Skin of body (tissue), 2 donors: ENCODE results near the gene ITPK1. TPM values are rescaled to one million over a fixed set of nuclear protein-coding genes. Genes with fewer than 3 reads are reported as not detected.

Source experiments
- DNase-seq: peaks from one replicate; lab custom pipeline; 2025; lab: John Stamatoyannopoulos, UW
- total RNA-seq: library from RNA; depleted of rRNA; stranded (reverse); fragments of >200 nt; gene quantifications from one replicate; pipeline ENCODE4 v1.2.3, GENCODE V29; 2014

ITPK1 gene
- total RNA-seq, 1 donor from 2014 or later, result 7.6 TPM

DNA sequence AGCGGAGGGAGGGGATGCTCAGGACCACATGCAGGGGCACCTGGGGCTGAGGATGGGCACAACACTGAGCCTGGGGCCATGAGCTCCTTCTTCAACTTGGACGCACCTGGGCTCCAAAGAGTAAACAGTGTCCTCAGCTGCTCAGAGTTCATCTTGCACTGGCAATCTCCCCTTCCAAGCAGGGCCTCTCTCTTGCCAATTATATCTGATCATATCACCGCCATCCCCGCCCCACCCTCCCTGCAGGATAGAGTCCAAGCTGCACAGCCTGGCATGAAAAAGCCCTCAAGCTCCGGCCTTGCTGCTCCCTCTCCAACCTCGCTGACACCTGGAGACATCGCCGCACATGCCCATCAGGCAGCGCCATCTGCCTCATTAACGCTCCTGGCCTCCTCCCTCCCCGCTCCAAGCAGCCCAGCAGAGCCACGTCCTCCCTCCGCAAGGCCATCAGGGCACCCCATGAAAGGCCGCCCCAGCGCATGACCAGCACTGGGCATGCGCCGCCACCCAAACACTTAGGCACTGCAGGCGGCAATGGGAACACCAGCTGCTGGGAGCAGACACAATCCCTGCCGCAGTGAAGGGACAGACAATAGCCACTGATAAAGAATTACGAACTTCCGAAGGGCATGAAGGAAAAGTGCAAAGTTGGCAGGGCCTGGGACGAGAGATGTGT is 103.9 kb downstream of the ITPK1 start:
- DNase-seq, result no peak

- DNase-seq, result no peak
These were observed 104.6 kb downstream of the ITPK1 start for GRCh38 chr14:93011141-93011529.

DNA sequence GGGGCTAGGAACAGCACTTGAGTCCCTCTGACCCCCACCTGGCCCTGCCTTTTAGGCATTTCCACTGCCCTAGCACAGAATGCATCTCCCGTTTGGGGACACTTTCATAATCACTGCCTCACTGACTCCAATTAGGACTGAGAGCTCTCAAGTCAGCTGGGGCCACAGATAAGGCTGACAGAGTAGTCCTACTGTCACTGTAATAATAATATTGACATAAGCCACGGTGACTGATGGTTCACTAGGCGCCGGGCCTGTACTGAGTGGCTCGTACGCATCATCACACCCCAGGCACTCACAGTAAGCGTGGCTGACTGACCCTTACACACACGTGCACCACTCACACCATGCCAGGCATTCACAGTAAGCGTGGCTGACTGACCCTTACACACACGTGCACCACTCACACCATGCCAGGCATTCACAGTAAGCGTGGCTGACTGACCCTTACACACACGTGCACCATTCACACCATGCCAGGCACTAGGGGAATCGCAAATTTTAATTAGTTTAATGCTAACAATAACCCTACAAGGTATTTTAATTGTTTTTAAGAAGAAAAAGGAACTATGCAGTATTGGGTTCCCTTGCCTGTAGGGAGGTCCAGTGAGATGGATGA is 105.1 kb downstream of the ITPK1 start:
- DNase-seq, result no peak

- no peak for DNase-seq
These were observed 105.6 kb downstream of the ITPK1 start for GRCh38 chr14:93010130-93010499.

DNA sequence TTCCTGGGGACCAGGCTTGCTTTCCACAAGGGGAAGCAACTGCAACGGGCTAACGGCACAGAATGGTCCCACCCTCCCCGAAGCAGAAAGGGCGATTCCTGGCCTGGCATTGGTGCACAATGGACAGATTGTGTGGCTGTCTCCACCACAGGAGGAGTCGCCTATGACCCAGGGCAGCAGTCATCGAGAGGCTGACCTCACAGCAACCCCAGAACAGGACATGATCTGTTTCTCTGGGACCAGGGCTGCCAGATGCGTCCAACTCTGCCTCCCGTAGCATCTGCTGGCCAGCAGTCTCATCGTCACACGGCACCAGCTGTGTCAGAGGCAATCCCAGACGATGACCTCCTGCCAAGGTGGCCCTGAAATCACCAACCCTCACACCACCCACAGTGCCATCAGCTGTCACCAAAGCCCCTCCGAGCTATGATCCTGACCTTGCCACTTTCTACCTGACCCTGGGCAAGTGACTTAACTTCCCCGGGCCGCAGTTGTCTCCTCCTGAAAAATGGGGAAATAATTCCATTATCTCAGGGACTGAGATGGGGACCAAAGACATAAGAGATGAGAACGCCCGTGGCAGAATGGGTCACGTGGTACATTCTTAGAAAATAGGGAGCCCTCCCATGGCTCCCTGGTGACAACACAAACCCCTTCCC is 106.1 kb downstream of the ITPK1 start:
- DNase-seq, result peak; percentile 23

- no peak for DNase-seq
These were observed 107.3 kb downstream of the ITPK1 start for GRCh38 chr14:93008381-93008780.

DNA sequence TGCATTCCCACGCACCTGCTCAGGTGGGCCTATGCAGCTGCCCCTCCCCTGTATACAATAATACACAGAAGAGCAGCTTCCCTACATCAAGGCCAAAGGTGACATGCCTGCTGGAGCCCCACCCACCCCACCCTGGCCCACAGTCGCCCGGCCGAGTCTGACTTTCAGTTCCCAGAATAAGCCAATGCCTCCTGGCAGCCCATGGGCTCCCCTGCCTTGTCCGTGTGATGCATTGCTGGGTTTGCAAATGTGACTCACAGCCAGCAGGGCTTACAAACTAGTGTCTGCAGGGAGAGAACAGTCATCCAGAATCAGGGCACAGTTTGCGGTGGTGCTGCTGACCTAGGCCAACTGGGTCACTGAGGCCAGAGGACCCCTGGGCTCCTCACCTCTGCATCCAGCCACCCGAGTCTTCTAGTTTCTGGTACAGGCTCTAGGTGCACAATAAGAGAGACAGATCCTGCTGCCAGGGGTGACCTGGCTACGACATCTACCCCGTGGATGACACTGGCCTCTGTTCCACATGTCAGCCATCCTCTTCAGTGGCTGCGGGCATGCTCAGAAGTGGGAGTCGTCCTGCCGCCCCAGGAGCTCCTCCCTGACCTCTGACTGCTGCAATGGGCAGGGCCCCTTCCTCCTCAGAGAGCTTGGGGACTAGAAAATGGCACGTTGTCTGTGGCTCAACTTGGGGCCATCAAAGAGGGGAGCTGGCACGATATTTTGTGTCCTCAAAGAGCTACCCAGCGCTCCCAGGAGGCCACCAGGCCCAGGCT is 108.3 kb downstream of the ITPK1 start:
- no peak for DNase-seq

GRCh38 chr14:93006567-93007051 is 109.1 kb downstream of the ITPK1 start:
- no peak for DNase-seq

DNA sequence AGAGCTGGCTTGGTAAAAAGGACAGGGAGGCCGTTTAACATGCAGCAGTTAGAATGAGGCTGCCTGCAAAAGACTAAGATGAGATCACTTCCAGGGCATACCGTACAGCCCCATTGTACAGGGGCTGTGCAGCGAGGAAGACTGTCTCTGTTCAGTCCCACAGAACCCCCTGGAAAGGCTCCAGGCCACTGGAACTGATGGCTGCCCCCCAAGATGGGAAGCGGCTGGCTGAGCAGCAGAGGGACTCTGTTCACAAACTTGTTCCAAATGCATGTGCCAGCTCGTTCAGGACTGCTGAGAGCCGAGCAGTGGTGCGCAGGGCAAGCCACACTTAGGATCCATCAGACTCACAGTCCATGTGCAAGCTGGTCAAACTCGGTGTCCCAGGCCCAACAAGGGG is 109.9 kb downstream of the ITPK1 start:
- no peak for DNase-seq

- no peak for DNase-seq
These were observed 110.5 kb downstream of the ITPK1 start for GRCh38 chr14:93005135-93005813.

- DNase-seq, result no peak
These were observed 111.0 kb downstream of the ITPK1 start for GRCh38 chr14:93004699-93005082.

DNA sequence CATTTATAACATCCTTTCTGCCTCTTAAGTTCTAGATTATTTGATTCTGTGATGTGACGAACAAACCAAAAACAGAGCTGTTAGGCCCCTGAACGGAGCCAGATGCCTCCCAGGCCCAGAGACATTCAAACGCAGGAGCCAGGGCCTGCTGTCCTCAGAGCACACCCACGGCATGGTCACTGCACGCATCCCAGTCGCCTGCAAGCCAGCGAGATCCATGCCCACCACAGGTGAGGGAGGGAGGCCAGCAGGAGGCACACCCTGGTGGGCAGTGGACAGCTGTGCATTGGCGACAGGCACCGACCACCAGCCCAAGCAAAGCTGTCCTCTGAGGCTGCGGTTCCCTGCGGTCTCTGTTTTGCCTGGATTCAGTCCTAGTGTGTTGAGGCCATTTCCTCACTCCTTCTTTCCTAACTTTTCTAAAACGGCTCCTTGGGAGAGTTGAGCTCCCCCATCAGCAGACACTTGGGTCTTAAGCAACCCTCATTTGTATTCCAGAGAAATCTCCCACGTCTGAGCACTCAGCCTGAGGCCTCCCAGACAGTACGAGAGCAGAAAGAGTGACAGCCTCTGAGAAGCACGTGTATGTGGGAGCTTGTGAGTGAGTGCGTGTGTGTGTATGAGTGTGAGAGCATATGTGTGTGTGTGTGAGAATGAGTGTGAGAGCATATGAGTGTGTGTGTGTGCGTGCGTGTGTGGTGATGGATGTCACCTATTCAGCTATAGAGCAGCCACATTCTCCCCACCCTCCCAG is 111.6 kb downstream of the ITPK1 start:
- DNase-seq, result no peak

- no peak for DNase-seq
These were observed 112.8 kb downstream of the ITPK1 start for GRCh38 chr14:93002851-93003298.

DNA sequence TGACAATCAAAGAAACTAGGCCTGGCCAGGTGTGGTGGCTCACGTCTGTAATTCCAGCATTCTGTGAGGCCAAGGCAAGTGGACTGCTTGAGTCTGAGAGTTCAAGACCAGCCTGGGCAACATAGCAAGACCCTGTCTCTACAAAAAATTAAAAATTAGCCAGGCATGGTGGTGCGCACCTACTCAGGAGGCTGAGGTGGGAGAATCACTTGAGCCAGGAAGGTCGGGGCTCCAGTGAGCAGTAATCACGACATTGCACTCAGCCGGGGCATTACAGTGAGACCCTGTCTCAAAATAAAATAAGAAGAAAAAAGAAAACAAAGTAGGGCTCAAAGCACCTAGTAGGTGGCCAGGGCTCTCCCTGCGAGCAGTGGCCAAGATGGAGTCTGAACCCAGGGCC is 113.7 kb downstream of the ITPK1 start:
- DNase-seq, result no peak

- no peak for DNase-seq
These were observed 116.8 kb downstream of the ITPK1 start for GRCh38 chr14:92998946-92999345.

- DNase-seq, result no peak
These were observed 118.2 kb downstream of the ITPK1 start for GRCh38 chr14:92997343-92998061.

DNA sequence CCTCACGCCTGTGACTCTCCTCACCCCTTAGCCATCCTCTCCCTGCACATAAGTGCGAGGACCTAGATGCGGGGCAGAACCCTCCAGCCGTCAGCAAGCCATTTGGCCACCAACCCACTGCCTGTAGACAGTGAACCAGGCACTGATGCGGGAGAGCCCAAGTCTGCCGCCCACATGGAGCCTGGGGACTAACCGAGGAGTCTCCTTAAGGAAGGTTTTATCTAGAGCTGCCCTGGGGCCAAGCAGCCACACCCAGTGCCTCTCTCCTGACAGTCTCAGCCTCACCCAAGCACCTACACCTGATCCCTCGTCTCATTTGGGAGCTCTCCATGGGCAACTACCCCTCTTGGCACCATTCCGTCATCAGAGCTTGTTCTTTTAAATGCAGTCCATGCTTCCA is 120.1 kb downstream of the ITPK1 start:
- DNase-seq, result no peak

- DNase-seq, result no peak
These were observed 120.8 kb downstream of the ITPK1 start for GRCh38 chr14:92994942-92995341.

GRCh38 chr14:92994131-92994676 is 121.5 kb downstream of the ITPK1 start:
- no peak for DNase-seq

DNA sequence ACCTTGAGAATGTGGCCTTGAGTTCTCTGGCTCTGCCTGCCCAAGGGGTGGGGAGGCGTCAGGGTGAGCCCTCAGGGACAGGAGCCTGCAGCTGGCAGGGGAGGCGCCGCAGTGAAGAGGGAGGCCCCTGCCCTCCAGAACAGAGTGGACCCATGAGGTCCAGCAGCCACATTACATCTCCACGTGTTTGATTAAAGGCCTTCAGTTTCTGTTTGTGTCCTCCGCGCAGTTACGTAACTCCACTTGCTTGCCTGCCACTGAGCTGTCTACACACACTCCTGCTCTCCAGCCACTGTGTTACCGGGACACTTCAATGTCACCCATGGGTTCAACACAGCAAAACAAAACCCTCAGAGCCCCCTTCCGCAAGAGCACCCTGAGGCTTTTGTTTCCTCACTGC is 122.4 kb downstream of the ITPK1 start:
- DNase-seq, result no peak
